Measurements from ENCODE around the gene PDS5B. TPM values are rescaled to one million over a fixed set of nuclear protein-coding genes. Genes with fewer than 3 reads are reported as not detected.
A peak's percentile ranks its signal among the peaks of the same experiment; 100 is the strongest.

The PDS5B gene
- total and polyA plus RNA-seq, 3 experiments from 2014 or later: 39.4 to 55.1 (median 45.4) TPM

DNA sequence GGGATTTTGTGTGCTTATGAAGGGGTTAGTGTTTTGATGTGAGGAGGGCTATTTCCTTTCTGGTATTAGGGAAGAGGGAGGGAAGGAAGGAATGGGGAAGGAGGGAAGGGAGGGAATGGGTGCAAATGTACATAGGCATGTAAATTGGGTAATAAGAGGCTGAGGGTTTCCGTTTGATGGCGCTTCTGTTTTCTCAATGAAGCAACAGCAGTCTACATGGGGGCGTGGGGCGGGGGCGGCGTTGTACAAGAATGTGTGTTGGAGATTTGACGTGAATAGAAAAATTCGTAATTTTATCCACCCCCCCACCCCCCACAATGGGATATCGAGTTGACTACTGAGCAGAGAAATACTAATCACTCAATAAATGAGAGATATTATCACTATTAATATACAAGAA is 52.5 kb downstream of the PDS5B start:
- peaks cover 14% of the 10 kb centered on the region for H3K4me1 ChIP-seq (ENCODE audit: insufficient read depth, low read length)
- Mint-ChIP-seq H3K27me3 (no peaks in the 10 kb centered on the region), H3K36me3 (no peaks in the 10 kb centered on the region), H3K4me3 (no peak overlapping the region), H3K27ac (no peak overlapping the region), H3K9me3 (no peaks in the 10 kb centered on the region), H3K4me1 (peaks cover 22 to 35% (median 33%) of the 10 kb centered on the region in 3 donors)
- H3K27me3 ChIP-seq (ENCODE audit: insufficient read depth, low read length, poor library complexity, severe bottlenecking): no peaks in the 10 kb centered on the region
- H3K9me3 ChIP-seq (ENCODE audit: low read length): no peaks in the 10 kb centered on the region
- no peak overlapping the region for H3K27ac ChIP-seq (ENCODE audit: low read depth, low read length)
- H3K4me3 ChIP-seq (ENCODE audit: low read length): no peak overlapping the region
- H3K36me3 ChIP-seq (ENCODE audit: insufficient read depth, low read length): no peaks in the 10 kb centered on the region
- POLR2A ChIA-PET: no interaction called here
- DNase-seq: no peak
- CTCF ChIA-PET: no interaction called here

DNA sequence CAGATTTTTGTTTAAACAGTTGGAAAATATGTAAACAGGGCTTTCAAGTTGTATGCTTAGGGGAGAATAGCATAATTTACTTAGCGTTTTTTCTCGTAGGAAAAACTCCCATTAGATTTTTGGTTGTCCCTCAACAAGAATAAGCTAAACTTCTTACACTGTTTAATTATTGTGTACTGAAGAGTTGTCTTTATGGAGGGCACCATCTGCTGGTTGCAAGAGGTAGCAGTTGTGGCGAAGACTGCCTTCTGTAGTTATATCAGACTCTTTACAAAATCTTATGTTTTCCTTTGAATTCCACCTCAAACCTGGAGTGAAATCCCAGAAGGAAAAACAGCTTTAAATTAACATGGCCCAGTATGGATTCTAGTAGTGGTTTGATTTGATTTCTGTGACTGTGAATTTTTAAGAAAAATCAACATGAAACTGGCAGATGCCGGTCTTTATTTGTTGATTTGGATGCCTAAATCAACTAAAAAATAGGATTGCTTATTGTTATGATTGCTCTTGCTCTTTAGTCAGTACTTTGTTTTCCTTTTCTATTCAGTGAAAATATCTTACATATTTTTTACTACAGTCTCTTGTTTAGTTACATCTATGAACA is 53.4 kb downstream of the PDS5B start:
- Mint-ChIP-seq H3K4me1 (peaks cover 22 to 38% (median 37%) of the 10 kb centered on the region in 3 donors), H3K36me3 (no peaks in the 10 kb centered on the region), H3K4me3 (no peak overlapping the region), H3K9me3 (no peaks in the 10 kb centered on the region), H3K27me3 (no peaks in the 10 kb centered on the region), H3K27ac (no peak overlapping the region)
- Histone ChIP-seq H3K27me3 (ENCODE audit: insufficient read depth, low read length, poor library complexity, severe bottlenecking) (no peaks in the 10 kb centered on the region), H3K27ac (ENCODE audit: low read depth, low read length) (no peak overlapping the region), H3K4me3 (ENCODE audit: low read length) (no peak overlapping the region), H3K9me3 (ENCODE audit: low read length) (no peaks in the 10 kb centered on the region), H3K4me1 (ENCODE audit: insufficient read depth, low read length) (peaks cover 14% of the 10 kb centered on the region), H3K36me3 (ENCODE audit: insufficient read depth, low read length) (no peaks in the 10 kb centered on the region)
- ChIA-PET CTCF (interaction anchor here (0.6 to 4.7 kb wide), 15 partner anchors 11 to 904 kb away, joined by 3 to 40 read pairs (median 4); partner anchors contain the start of gene PDS5B), POLR2A (interaction anchor here (1.0 kb wide), 1 partner anchor 54 kb away, joined by 4 read pairs; the partner anchor contains the start of gene PDS5B)
- peak; percentile 19 to 72 (median 44) for DNase-seq

DNA sequence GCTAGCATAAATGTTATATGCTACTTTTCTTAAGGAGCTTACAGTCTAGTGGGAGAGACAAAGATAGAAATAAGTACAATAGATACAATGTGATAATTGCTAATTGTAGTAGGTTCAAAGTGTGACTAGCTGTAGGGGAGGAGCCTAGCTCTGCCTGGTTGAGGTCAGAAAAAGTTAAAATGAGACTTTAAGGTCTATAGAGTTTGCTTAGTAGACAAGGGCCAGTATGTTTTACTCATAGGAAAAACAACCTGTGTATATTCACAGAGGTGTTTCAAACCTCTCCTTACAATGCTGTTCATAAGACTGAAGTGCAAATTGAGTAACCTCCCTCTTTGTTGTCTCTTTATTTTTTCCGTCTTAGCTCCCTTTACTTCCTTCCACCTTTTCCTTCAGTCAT is 56.1 kb downstream of the PDS5B start:
- no peaks in the 10 kb centered on the region for H3K9me3 Mint-ChIP-seq
- peaks cover 45 to 65% (median 63%) of the 10 kb centered on the region in 3 donors for H3K4me1 Mint-ChIP-seq
- Histone ChIP-seq H3K27ac (ENCODE audit: low read depth, low read length) (no peak overlapping the region), H3K27me3 (ENCODE audit: insufficient read depth, low read length, poor library complexity, severe bottlenecking) (no peaks in the 10 kb centered on the region), H3K36me3 (ENCODE audit: insufficient read depth, low read length) (no peaks in the 10 kb centered on the region), H3K4me3 (ENCODE audit: low read length) (no peak overlapping the region), H3K4me1 (ENCODE audit: insufficient read depth, low read length) (peaks cover 14% of the 10 kb centered on the region), H3K9me3 (ENCODE audit: low read length) (no peaks in the 10 kb centered on the region)
- CTCF ChIA-PET: interaction anchor here (1.0 to 4.7 kb wide), 9 partner anchors 8 to 1082 kb away, joined by 3 to 40 read pairs (median 4); partner anchors contain the start of genes N4BP2L1 and PDS5B
- no peaks in the 10 kb centered on the region for H3K27me3 Mint-ChIP-seq
- POLR2A ChIA-PET: interaction anchor here (1.0 kb wide), 1 partner anchor 55 kb away, joined by 3 read pairs; no protein-coding TSS in a partner anchor
- H3K27ac Mint-ChIP-seq: no peak overlapping the region
- no peak overlapping the region for H3K4me3 Mint-ChIP-seq
- no peak for DNase-seq
- H3K36me3 Mint-ChIP-seq: no peaks in the 10 kb centered on the region

DNA sequence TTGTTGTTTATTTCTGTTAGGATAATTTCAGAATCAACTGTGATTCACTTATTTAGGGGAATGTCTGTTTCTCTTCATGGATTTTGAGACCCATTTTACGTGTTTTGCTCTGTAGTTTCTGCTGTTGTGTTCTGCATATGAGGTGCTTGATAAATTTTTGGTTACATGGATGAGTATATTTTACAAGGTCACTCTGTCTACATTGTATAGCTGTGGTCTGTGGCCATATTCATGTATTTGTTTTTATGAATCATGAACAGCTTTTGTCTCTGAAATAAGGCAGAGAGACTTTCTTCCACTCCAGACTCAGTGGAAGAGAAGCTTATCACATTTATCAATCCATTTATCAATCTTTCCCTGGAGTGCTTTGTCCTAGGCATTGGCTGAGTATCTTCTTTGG is 56.6 kb downstream of the PDS5B start:
- H3K4me3 Mint-ChIP-seq: no peak overlapping the region
- CTCF ChIA-PET: interaction anchor here (1.0 to 4.7 kb wide), 8 partner anchors 8 to 1081 kb away, joined by 3 to 40 read pairs (median 4); partner anchors contain the start of gene PDS5B
- no peaks in the 10 kb centered on the region for H3K9me3 Mint-ChIP-seq
- peaks cover 47 to 70% (median 67%) of the 10 kb centered on the region in 3 donors for H3K4me1 Mint-ChIP-seq
- no peak overlapping the region for H3K27ac Mint-ChIP-seq
- no peaks in the 10 kb centered on the region for H3K9me3 ChIP-seq (ENCODE audit: low read length)
- H3K27ac ChIP-seq (ENCODE audit: low read depth, low read length): no peak overlapping the region
- H3K27me3 ChIP-seq (ENCODE audit: insufficient read depth, low read length, poor library complexity, severe bottlenecking): no peaks in the 10 kb centered on the region
- peaks cover 14% of the 10 kb centered on the region for H3K4me1 ChIP-seq (ENCODE audit: insufficient read depth, low read length)
- POLR2A ChIA-PET: interaction anchor here (1.0 kb wide), 1 partner anchor 55 kb away, joined by 3 read pairs; no protein-coding TSS in a partner anchor
- no peaks in the 10 kb centered on the region for H3K36me3 Mint-ChIP-seq
- H3K36me3 ChIP-seq (ENCODE audit: insufficient read depth, low read length): no peaks in the 10 kb centered on the region
- no peak for DNase-seq
- no peak overlapping the region for H3K4me3 ChIP-seq (ENCODE audit: low read length)
- no peaks in the 10 kb centered on the region for H3K27me3 Mint-ChIP-seq

DNA sequence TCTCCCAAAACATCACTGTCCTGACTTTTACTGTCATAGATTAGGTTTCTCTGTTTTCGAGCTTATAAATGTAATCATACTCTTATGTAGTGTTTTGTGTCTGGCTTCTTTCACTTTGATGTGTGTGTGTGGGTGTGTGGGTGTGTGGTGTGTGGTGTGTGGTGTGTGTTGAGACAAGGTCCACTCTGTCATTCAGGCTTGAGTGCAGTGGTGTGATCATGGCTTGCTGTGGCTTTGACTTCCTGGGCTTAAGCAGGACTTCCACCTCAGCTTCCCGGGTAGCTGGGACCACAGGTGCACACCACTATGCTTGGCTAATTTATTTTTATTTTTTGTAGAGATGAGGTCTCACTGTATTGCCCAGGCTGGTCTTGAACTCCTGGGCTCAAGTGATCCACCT is 59.6 kb downstream of the PDS5B start:
- Mint-ChIP-seq H3K9me3 (no peaks in the 10 kb centered on the region), H3K4me3 (peak overlapping the region in 1 of 7 donors; percentile 16), H3K27me3 (no peaks in the 10 kb centered on the region), H3K4me1 (peaks cover 58 to 82% (median 78%) of the 10 kb centered on the region in 3 donors), H3K27ac (peak overlapping the region in 7 of 8 donors; percentile 12 to 72 (median 48)), H3K36me3 (peaks cover 0 to 3% (median 0%) of the 10 kb centered on the region in 3 donors)
- Histone ChIP-seq H3K36me3 (ENCODE audit: insufficient read depth, low read length) (no peaks in the 10 kb centered on the region), H3K27ac (ENCODE audit: low read depth, low read length) (no peak overlapping the region), H3K4me3 (ENCODE audit: low read length) (no peak overlapping the region), H3K9me3 (ENCODE audit: low read length) (no peaks in the 10 kb centered on the region), H3K27me3 (ENCODE audit: insufficient read depth, low read length, poor library complexity, severe bottlenecking) (no peaks in the 10 kb centered on the region), H3K4me1 (ENCODE audit: insufficient read depth, low read length) (peaks cover 7% of the 10 kb centered on the region)
- ChIA-PET POLR2A (no interaction called here), CTCF (interaction anchor here (1.8 kb wide), 1 partner anchor 60 kb away, joined by 6 read pairs; the partner anchor contains the start of gene PDS5B)
- DNase-seq: no peak

DNA sequence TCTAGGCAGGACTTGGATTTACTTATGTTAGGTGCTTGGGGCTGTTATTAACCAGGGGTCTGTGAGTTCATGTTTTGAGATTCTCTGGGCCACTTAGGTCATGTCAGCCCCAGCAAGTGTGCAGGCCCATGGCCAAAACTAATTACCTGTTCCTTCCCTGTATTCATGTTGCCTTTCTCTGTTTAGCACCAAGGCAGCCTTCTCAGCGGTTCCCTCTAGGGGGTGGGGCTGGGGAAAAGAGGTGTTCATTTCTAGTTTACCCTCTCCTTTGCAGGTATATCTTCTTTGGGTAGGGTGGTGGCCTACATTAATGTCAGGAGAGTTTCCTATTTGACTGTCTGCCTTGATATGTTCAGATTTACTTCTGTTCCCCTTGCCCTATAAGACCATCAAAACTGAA is 61.7 kb downstream of the PDS5B start:
- Histone ChIP-seq H3K4me1 (ENCODE audit: insufficient read depth, low read length) (no peaks in the 10 kb centered on the region), H3K9me3 (ENCODE audit: low read length) (no peaks in the 10 kb centered on the region), H3K4me3 (ENCODE audit: low read length) (no peak overlapping the region), H3K27me3 (ENCODE audit: insufficient read depth, low read length, poor library complexity, severe bottlenecking) (no peaks in the 10 kb centered on the region), H3K27ac (ENCODE audit: low read depth, low read length) (no peak overlapping the region), H3K36me3 (ENCODE audit: insufficient read depth, low read length) (no peaks in the 10 kb centered on the region)
- Mint-ChIP-seq H3K4me3 (no peak overlapping the region), H3K4me1 (peaks cover 48 to 68% (median 66%) of the 10 kb centered on the region in 3 donors), H3K36me3 (peaks cover 0 to 5% (median 3%) of the 10 kb centered on the region in 3 donors), H3K27me3 (no peaks in the 10 kb centered on the region), H3K9me3 (no peaks in the 10 kb centered on the region), H3K27ac (peak overlapping the region in 6 of 8 donors; percentile 3 to 52 (median 24))
- no peak for DNase-seq
- ChIA-PET CTCF (interaction anchor here (1.0 to 1.9 kb wide), 3 partner anchors 60 to 64 kb away, joined by 3 to 6 read pairs (median 4); partner anchors contain the start of gene PDS5B), POLR2A (no interaction called here)

DNA sequence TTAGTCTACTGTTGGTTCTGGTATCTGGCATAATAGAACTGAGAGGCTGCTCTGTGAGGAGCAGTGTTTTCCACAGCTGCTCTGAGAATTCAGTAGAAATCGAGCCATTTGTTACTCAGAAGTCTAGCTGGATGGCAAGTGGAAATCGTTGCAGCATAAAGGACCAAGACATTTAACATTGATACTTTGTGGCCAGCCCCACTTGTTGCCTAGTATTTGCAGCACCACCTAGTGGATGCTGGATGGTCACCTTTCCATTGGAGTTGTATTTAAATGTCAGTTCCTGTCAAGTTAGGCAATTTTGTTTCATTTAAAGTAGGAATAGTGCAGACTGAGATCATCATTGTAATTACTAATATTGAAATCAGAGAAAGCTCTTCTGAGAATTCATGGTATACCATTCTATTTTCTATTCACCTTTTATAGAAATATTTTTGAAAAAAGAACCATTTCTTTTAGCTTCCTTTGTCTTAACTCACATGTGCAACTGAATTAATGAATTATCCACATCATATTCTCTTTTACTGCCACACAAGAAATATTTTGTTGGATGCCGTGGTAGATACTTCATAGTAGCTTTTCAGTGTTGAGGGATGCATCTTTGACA is 64.6 kb downstream of the PDS5B start:
- peak; percentile 28 to 68 (median 36) for DNase-seq
- Histone ChIP-seq H3K4me1 (ENCODE audit: insufficient read depth, low read length) (no peaks in the 10 kb centered on the region), H3K27me3 (ENCODE audit: insufficient read depth, low read length, poor library complexity, severe bottlenecking) (no peaks in the 10 kb centered on the region), H3K9me3 (ENCODE audit: low read length) (no peaks in the 10 kb centered on the region), H3K27ac (ENCODE audit: low read depth, low read length) (no peak overlapping the region), H3K36me3 (ENCODE audit: insufficient read depth, low read length) (no peaks in the 10 kb centered on the region), H3K4me3 (ENCODE audit: low read length) (no peak overlapping the region)
- Mint-ChIP-seq H3K36me3 (peaks cover 12 to 26% (median 19%) of the 10 kb centered on the region in 3 donors), H3K27ac (peak overlapping the region in 1 of 8 donors; percentile 81), H3K27me3 (no peaks in the 10 kb centered on the region), H3K4me3 (no peak overlapping the region), H3K4me1 (peaks cover 37 to 61% (median 53%) of the 10 kb centered on the region in 3 donors), H3K9me3 (no peaks in the 10 kb centered on the region)
- ChIA-PET POLR2A (interaction anchor here (1.6 kb wide), 1 partner anchor 65 kb away, joined by 4 read pairs; no protein-coding TSS in a partner anchor), CTCF (interaction anchor here (0.7 to 2.6 kb wide), 17 partner anchors 8 to 892 kb away, joined by 3 to 26 read pairs (median 5); partner anchors contain the start of genes N4BP2L2 and PDS5B)

DNA sequence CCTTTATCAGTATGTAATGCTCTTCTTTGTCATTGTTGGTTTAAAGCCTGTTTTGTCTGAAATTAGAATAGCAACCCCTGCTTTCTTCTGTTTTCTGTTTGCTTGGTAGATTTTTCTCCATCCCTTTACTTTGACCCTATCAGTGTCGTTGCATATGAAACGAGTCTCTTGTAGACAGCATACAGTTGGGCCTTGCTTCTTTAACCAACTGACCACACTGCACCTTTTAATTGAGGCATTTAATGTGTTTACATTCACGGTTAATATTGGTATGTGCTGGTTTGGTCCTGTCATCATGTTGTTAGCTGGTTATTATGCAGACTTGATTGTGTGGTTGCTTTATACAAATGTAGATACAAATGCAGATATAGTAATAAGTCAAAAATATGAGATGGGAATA is 71.1 kb downstream of the PDS5B start:
- ChIA-PET CTCF (interaction anchor here (1.2 kb wide), 1 partner anchor 17 kb away, joined by 4 read pairs; no protein-coding TSS in a partner anchor), POLR2A (no interaction called here)
- H3K4me3 ChIP-seq (ENCODE audit: low read length): no peak overlapping the region
- no peaks in the 10 kb centered on the region for H3K36me3 ChIP-seq (ENCODE audit: insufficient read depth, low read length)
- Mint-ChIP-seq H3K4me1 (peaks cover 16 to 38% (median 29%) of the 10 kb centered on the region in 3 donors), H3K4me3 (no peak overlapping the region), H3K9me3 (no peaks in the 10 kb centered on the region), H3K27me3 (no peaks in the 10 kb centered on the region), H3K27ac (no peak overlapping the region), H3K36me3 (peaks cover 21 to 55% (median 34%) of the 10 kb centered on the region in 3 donors)
- H3K4me1 ChIP-seq (ENCODE audit: insufficient read depth, low read length): no peaks in the 10 kb centered on the region
- no peaks in the 10 kb centered on the region for H3K27me3 ChIP-seq (ENCODE audit: insufficient read depth, low read length, poor library complexity, severe bottlenecking)
- H3K9me3 ChIP-seq (ENCODE audit: low read length): no peaks in the 10 kb centered on the region
- no peak for DNase-seq
- H3K27ac ChIP-seq (ENCODE audit: low read depth, low read length): no peak overlapping the region
